ENCODE results near the gene STPG4.

GRCh38 chr2:47134386-47135090, 20.6 kb downstream of the STPG4 start:
- TF ChIP-seq CTCF (IDR thresholded peaks at IDR 0.05) (no peak), POLR2A (IDR thresholded peaks at IDR 0.05) (no peak)
